HepG2 (cell line): Measurements from ENCODE around the gene WNK1. TPM values are rescaled to one million over a fixed set of nuclear protein-coding genes. Genes with fewer than 3 reads are reported as not detected.

Experiments
- ATAC-seq: fragments of 200-7000 bp; cut with Tn5 transposase; 3 replicates; pipeline ENCODE4 v1.9.1; 2020; ENCODE audit warnings: mild to moderate bottlenecking, moderate library complexity
- BruUV-seq: library from RNA; stranded (reverse); fragments of 400-500 nt; replicated peaks from 2 replicates; lab custom pipeline; 2021; lab: Mats Ljungman, UMichigan
- CTCF ChIA-PET: fragments of 300-600 bp; formaldehyde crosslinking; extraction: SDS; loops from one replicate; lab custom pipeline; 2021; ENCODE audit warnings: low total read pairs, inconsistent platforms, low intra/inter-chr PET ratio; lab: Yijun Ruan, JAX
- POLR2A ChIA-PET: fragments of 350-600 bp; sonication (Branson Sonifier 250); formaldehyde crosslinking; loops from one replicate; lab custom pipeline; 2020; ENCODE audit warnings: antibody characterized with exemption, inconsistent platforms; lab: Yijun Ruan, JAX
- DNase-seq: peaks from one replicate; pipeline ENCODE4 v3.0.0-alpha.2; 2015; ENCODE audit warnings: low spot score
- FAIRE-seq: peaks from 3 replicates; lab custom pipeline; 2011; peaks lifted over from hg19 to GRCh38; lab: Jason Lieb, UNC
- H2AFZ ChIP-seq: one replicate; pipeline ENCODE4 v1.6.1; 2011; ENCODE audit warnings: low read length, inconsistent platforms
- H3K27ac ChIP-seq: fragments of 300-600 bp; 3 replicates; pipeline ENCODE4 v1.8.0; 2011; ENCODE audit warnings: mixed run types, mild to moderate bottlenecking, mixed read lengths, low read length, inconsistent platforms; ENCODE audit not compliant: insufficient read depth; ENCODE audit errors: extremely low read length
- H3K27me3 ChIP-seq, 2 experiments: fragments of 200-600 bp in 1 of 2; 2 replicates in 1 of 2; 3 replicates in 1 of 2; pipeline versions ENCODE4 v1.6.0 to v1.8.0; 2011; ENCODE audit warnings: low read length in 2 of 2, mild to moderate bottlenecking in 2 of 2, moderate library complexity in 2 of 2, inconsistent platforms in 1 of 2; ENCODE audit not compliant: insufficient read depth in 2 of 2, control insufficient read depth in 1 of 2
- H3K36me3 ChIP-seq, 2 experiments: fragments of 200-600 bp in 1 of 2; replicated peaks in 1 of 2; 2 replicates in 1 of 2; 3 replicates in 1 of 2; pipeline versions ENCODE4 v1.5.1 to v1.8.0; 2011; ENCODE audit warnings: low read length in 2 of 2, inconsistent platforms in 1 of 2; ENCODE audit not compliant: insufficient read depth in 2 of 2, control insufficient read depth in 1 of 2
- H3K4me1 ChIP-seq: 2 replicates; pipeline ENCODE4 v1.5.1; 2012; ENCODE audit warnings: low read length, inconsistent platforms; ENCODE audit not compliant: insufficient read depth
- H3K4me2 ChIP-seq: 2 replicates; pipeline ENCODE4 v1.6.0; 2011; ENCODE audit warnings: low read depth, low read length, inconsistent platforms
- H3K4me3 ChIP-seq, 3 experiments: fragments of 200-600 bp in 1 of 3; sonication (generic), shearing (Covaris generic) in 1 of 3; replicated peaks in 1 of 3; 2 replicates each; pipeline ENCODE4 v1.5.1; 2011 to 2016; ENCODE audit warnings: low read length in 3 of 3, inconsistent platforms in 2 of 3, low read depth in 2 of 3, mild to moderate bottlenecking in 2 of 3, control low read depth in 1 of 3, mixed read lengths in 1 of 3; ENCODE audit not compliant: insufficient read depth in 1 of 3
- H3K79me2 ChIP-seq: one replicate; pipeline ENCODE4 v1.6.1; 2011; ENCODE audit warnings: low read length, inconsistent platforms; ENCODE audit not compliant: insufficient read depth
- H3K9ac ChIP-seq: 2 replicates; pipeline ENCODE4 v1.6.0; 2011; ENCODE audit warnings: mild to moderate bottlenecking, low read depth, low read length, inconsistent platforms; ENCODE audit not compliant: insufficient read depth
- H3K9me3 ChIP-seq: 2 replicates; pipeline ENCODE4 v1.5.1; 2012; ENCODE audit warnings: mild to moderate bottlenecking, low read length
- H4K20me1 ChIP-seq: 2 replicates; pipeline ENCODE4 v1.6.0; 2011; ENCODE audit warnings: inconsistent platforms, mild to moderate bottlenecking, low read length, moderate library complexity; ENCODE audit not compliant: insufficient read depth
- ATF4 ChIP-seq, 2 experiments: fragments of 450-650 bp in 1 of 2; sonication (generic) in 1 of 2; formaldehyde crosslinking; IDR thresholded peaks; 2 replicates each; pipeline versions ENCODE4 v1.5.0 to v1.8.0; 2020 to 2022; ENCODE audit warnings: mild to moderate bottlenecking in 1 of 2, missing genetic modification reagents in 1 of 2
- ETV5 ChIP-seq: IDR thresholded peaks from 2 replicates; pipeline ENCODE4 v1.6.1; 2018; ENCODE audit warnings: missing biosample characterization, missing genetic modification reagents, inconsistent platforms, borderline replicate concordance
- HES4 ChIP-seq: sonication (generic); formaldehyde crosslinking; IDR thresholded peaks from 2 replicates; pipeline ENCODE4 v1.9.0; 2021; ENCODE audit warnings: mild to moderate bottlenecking, missing genetic modification reagents, borderline replicate concordance
- HNRNPK ChIP-seq: fragments of 200-400 bp; formaldehyde crosslinking; IDR thresholded peaks from 2 replicates; pipeline ENCODE4 v1.6.1; 2018; ENCODE audit warnings: low read length, low read depth, moderate library complexity, mild to moderate bottlenecking; ENCODE audit not compliant: poor library complexity, severe bottlenecking
- HOXA5 ChIP-seq: sonication (generic); formaldehyde crosslinking; IDR thresholded peaks from 2 replicates; pipeline ENCODE4 v1.4.0; 2020; ENCODE audit warnings: missing genetic modification reagents
- ISX ChIP-seq: sonication (generic); formaldehyde crosslinking; conservative IDR thresholded peaks from 2 replicates; pipeline ENCODE4 v1.5.0; 2020; ENCODE audit warnings: missing genetic modification reagents
- LBX2 ChIP-seq: sonication (generic); formaldehyde crosslinking; IDR thresholded peaks from 2 replicates; pipeline ENCODE4 v1.5.0; 2020; ENCODE audit warnings: missing genetic modification reagents, mild to moderate bottlenecking, borderline replicate concordance
- NCOR1 ChIP-seq: fragments of 200-600 bp; sonication (generic); IDR thresholded peaks from 2 replicates; pipeline ENCODE4 v1.7.0; 2017; ENCODE audit warnings: antibody characterized with exemption, low read length, borderline replicate concordance
- POLR2G ChIP-seq: fragments of 200-400 bp; formaldehyde crosslinking; IDR thresholded peaks from 2 replicates; pipeline ENCODE4 v1.6.1; 2018; ENCODE audit warnings: mild to moderate bottlenecking, low read depth, low read length, moderate library complexity
- RNF2 ChIP-seq: fragments of 450-650 bp; conservative IDR thresholded peaks from 2 replicates; pipeline ENCODE4 v1.6.1; 2016; ENCODE audit warnings: low read depth
- SP4 ChIP-seq: sonication (generic); formaldehyde crosslinking; IDR thresholded peaks from 2 replicates; pipeline ENCODE4 v1.8.1; 2023; ENCODE audit warnings: mild to moderate bottlenecking, missing genetic modification reagents
- ZBTB7A ChIP-seq: sonication (generic); formaldehyde crosslinking; IDR thresholded peaks from 2 replicates; pipeline ENCODE4 v1.8.0; 2022; ENCODE audit warnings: mild to moderate bottlenecking, missing genetic modification reagents
- ZFP36L2 ChIP-seq: sonication (generic); formaldehyde crosslinking; IDR thresholded peaks from 2 replicates; pipeline ENCODE4 v1.4.0; 2020; ENCODE audit warnings: missing genetic modification reagents
- ZFP82 ChIP-seq: sonication (generic); formaldehyde crosslinking; IDR thresholded peaks from 2 replicates; pipeline ENCODE4 v1.5.1; 2020; ENCODE audit warnings: mild to moderate bottlenecking, missing genetic modification reagents, borderline replicate concordance
- ZNF10 ChIP-seq: sonication (generic); formaldehyde crosslinking; IDR thresholded peaks from 2 replicates; pipeline ENCODE4 v1.4.0; 2020; ENCODE audit warnings: mild to moderate bottlenecking, low read depth, missing genetic modification reagents, borderline replicate concordance
- ZNF431 ChIP-seq: sonication (generic); formaldehyde crosslinking; IDR thresholded peaks from 2 replicates; pipeline ENCODE4 v1.9.0; 2022; ENCODE audit warnings: missing genetic modification reagents, low read depth, mild to moderate bottlenecking, borderline replicate concordance
- ZNF678 ChIP-seq: sonication (generic); formaldehyde crosslinking; IDR thresholded peaks from 2 replicates; pipeline ENCODE4 v1.4.0; 2020; ENCODE audit warnings: mild to moderate bottlenecking, missing genetic modification reagents
- ZNF790 ChIP-seq: sonication (generic); formaldehyde crosslinking; IDR thresholded peaks from 2 replicates; pipeline ENCODE4 v1.8.0; 2022; ENCODE audit warnings: missing genetic modification reagents, mild to moderate bottlenecking, borderline replicate concordance
- WGBS: methylation state at CpG from one replicate; pipeline ENCODE4 v1.1.6; 2017; ENCODE audit warnings: low lambda C conversion rate; 5-methylcytosine and 5-hydroxymethylcytosine counted together
- in situ Hi-C: cut with HindIII; loops from 2 replicates; pipeline ENCODE4 v1.10.0; 2017; ENCODE audit warnings: low pct_unique_long_range_greater_than_20kb; ENCODE audit not compliant: extremely low pct_ligation_motif_present
- intact Hi-C: fragments of 100-400 bp; cut with micrococcal nuclease; formaldehyde crosslinking; loops from one replicate; pipeline ENCODE4 v1.10.0; 2022; ENCODE audit not compliant: unreplicated experiment
- polyA plus RNA-seq, 8 experiments: library from polyadenylated mRNA; depleted of rRNA in 3 of 8; stranded (reverse) in 7 of 8; unstranded in 1 of 8; fragments of >200 nt; fragmentation: Illumina TruSeq in 4 of 8; extraction: Trizol in 4 of 8; gene quantifications; 2 replicates each; pipeline versions ENCODE4 v1.2.1 to v1.2.3, GENCODE V29; 2011 to 2016; ENCODE audit warnings: low read depth in 4 of 8, missing spikeins in 1 of 8, mixed read lengths in 1 of 8; ENCODE audit not compliant: insufficient read depth in 1 of 8
- total RNA-seq, 5 experiments: library from RNA; depleted of rRNA; stranded (reverse); fragments of >200 nt; fragmentation: Illumina TruSeq; extraction: Trizol; gene quantifications; 2 replicates each; pipeline ENCODE4 v1.2.3, GENCODE V29; 2016; ENCODE audit warnings: low read depth in 1 of 5

The WNK1 gene
- total and polyA plus RNA-seq, 2 of the 13 experiments (the other 11 are each of a cell fraction or from before 2014, with no cell fraction given), result 31.1 to 54.8 TPM

GRCh38 chr12:835754-836518 is 83.6 kb downstream of the WNK1 start:
- H3K9ac ChIP-seq, result no peak overlapping the region
- TF ChIP-seq ZNF678, result no peak
- TF ChIP-seq NCOR1, result no peak
- no peak for TF ChIP-seq POLR2G
- no peak for TF ChIP-seq HES4 (CRISPR knock-in tag)
- no peak for TF ChIP-seq HOXA5
- no peak for TF ChIP-seq SP4 (CRISPR knock-in tag)
- TF ChIP-seq ATF4 (CRISPR knock-in tag; IDR thresholded peaks at IDR 0.05), result no peak
- TF ChIP-seq, all 625 proteins: peak for 0
- Histone ChIP-seq H3K36me3 (peaks cover 6 to 26% of the 10 kb centered on the region in 2 experiments), H3K27me3 (no peaks in the 10 kb centered on the region), H3K27ac (no peak overlapping the region), H2AFZ (no peak overlapping the region), H3K9me3 (no peaks in the 10 kb centered on the region), H3K4me2 (no peak overlapping the region), H3K79me2 (peaks cover 24% of the 10 kb centered on the region), H3K4me1 (peaks cover 11% of the 10 kb centered on the region), H3K4me3 (no peak overlapping the region), H4K20me1 (no peaks in the 10 kb centered on the region)
- no peak for ATAC-seq
- BruUV-seq, result no TSS peak
- CTCF ChIA-PET, result no interaction called here
- intact Hi-C loops (no loop called here), in situ Hi-C loops (no loop called here)
- FAIRE-seq, result no peak
- DNase-seq, result no peak
- 100% methylated on average over 3 of the region's 3 CpGs for WGBS
- POLR2A ChIA-PET, result no interaction called here

- no peak for FAIRE-seq
- CTCF ChIA-PET, result no interaction called here
- no peaks in the 10 kb centered on the region for H3K27me3 ChIP-seq
- no peak overlapping the region for H3K4me2 ChIP-seq
- no peaks in the 10 kb centered on the region for H3K9me3 ChIP-seq
- peaks cover 11% of the 10 kb centered on the region for H3K4me1 ChIP-seq
- no peak overlapping the region for H3K4me3 ChIP-seq
- H2AFZ ChIP-seq, result no peak overlapping the region
- no TSS peak for BruUV-seq
- no peaks in the 10 kb centered on the region for H4K20me1 ChIP-seq
- H3K27ac ChIP-seq, result no peak overlapping the region
- H3K79me2 ChIP-seq, result peaks cover 26% of the 10 kb centered on the region
- intact Hi-C loops, result no loop called here
- no peak for DNase-seq
- H3K36me3 ChIP-seq, result peaks cover 6 to 32% of the 10 kb centered on the region in 2 experiments
- WGBS, result 98% methylated on average over 6 of the region's 6 CpGs
- no peak overlapping the region for H3K9ac ChIP-seq
- POLR2A ChIA-PET, result no interaction called here
- in situ Hi-C loops, result no loop called here
- no peak for ATAC-seq
- TF ChIP-seq ZNF790 (CRISPR knock-in tag) (no peak), ZFP36L2 (CRISPR knock-in tag) (no peak), ZNF431 (CRISPR knock-in tag) (no peak), ISX (CRISPR knock-in tag) (no peak), ZBTB7A (no peak), ZFP82 (CRISPR knock-in tag) (no peak), HNRNPK (no peak), LBX2 (CRISPR knock-in tag) (no peak), ZNF10 (no peak), ETV5 (CRISPR knock-in tag) (no peak), RNF2 (no peak)
Observed at GRCh38 chr12:836952-837351, 84.6 kb downstream of the WNK1 start.
